Urinary bladder (tissue), 4 donors: ENCODE data around the gene MYH9. TPM values are rescaled to one million over a fixed set of nuclear protein-coding genes. Genes with fewer than 3 reads are reported as not detected.

Source experiments
- DNase-seq: peaks from one replicate; pipeline ENCODE4 v3.0.0-alpha.2; 2015; ENCODE audit errors: extremely low spot score
- H3K27ac ChIP-seq: one replicate; pipeline ENCODE4 v1.5.1; 2013; ENCODE audit warnings: low read depth, mild to moderate bottlenecking, moderate library complexity
- H3K36me3 ChIP-seq: one replicate; pipeline ENCODE4 v1.6.1; 2013; ENCODE audit warnings: mild to moderate bottlenecking, moderate library complexity; ENCODE audit not compliant: insufficient read depth
- H3K4me1 ChIP-seq: one replicate; pipeline ENCODE4 v1.6.1; 2013; ENCODE audit warnings: mild to moderate bottlenecking, moderate library complexity; ENCODE audit not compliant: insufficient read depth
- H3K4me3 ChIP-seq: one replicate; pipeline ENCODE4 v1.5.1; 2013; ENCODE audit warnings: low read depth, low read length
- WGBS: extraction: QIAGEN DNeasy Blood & Tissue Kit; methylation state at CpG from one replicate; pipeline ENCODE4 v1.1.7; 2013; 5-methylcytosine and 5-hydroxymethylcytosine counted together
- polyA plus RNA-seq: library from polyadenylated mRNA; stranded (reverse); fragments of 200-250 nt; gene quantifications from one replicate; pipeline ENCODE4 v1.2.3, GENCODE V29; 2013
- total RNA-seq: library from RNA; depleted of rRNA; stranded (reverse); fragments of >200 nt; gene quantifications from one replicate; pipeline ENCODE4 v1.2.3, GENCODE V29; 2014
- donor health status: healthy with polysubstance abuse.
- donor health status: healthy.

Gene MYH9
- total and polyA plus RNA-seq, 2 donors: 150 to 258 TPM

DNA sequence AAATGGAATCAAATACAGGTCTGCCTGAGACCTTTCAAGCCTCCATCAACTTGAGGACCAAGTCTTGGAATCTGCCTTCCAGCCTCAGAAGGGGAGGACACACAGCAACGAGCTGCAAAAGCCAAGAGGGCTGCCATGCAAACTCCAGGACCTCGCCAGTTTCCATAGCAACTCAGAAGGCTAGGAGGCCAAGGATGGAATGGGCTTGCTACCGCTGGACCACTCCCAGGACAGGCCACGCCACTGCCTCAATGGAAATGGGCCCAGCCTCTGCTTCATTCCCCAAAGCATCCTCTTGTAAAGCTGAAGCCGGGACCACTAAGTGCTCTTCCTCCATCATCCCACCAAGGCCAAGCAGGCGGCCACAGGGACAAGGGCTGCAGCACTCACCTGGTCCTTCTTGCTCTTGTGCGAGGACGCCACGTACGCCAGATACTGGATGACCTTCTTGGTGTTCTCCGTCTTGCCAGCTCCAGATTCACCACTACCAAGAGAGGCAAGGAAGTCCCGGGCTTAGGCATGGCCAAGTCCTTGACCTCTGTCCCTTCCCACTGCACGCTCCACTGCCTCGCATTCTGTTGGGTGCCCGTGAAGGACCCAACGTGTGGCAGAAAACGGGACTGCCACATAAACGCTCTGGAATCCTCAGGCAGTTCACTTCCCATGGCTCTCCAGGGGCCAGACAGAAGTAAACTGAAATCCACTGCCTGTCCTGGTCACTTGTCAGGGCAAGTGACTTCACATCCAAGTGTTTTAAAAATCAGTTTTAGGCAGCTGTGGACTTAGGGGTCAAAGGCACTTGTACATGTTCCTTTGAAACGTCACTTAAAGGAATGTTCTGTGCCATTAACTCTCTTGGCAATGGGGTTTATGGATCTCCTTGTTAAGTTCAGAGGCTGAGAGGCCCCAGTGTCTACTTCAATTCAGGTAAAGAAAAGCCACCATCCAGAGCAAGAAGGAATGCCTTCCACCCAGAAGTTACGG lies 61.3 kb downstream of the MYH9 start:
- no peak for DNase-seq
- H3K36me3 ChIP-seq: peaks cover 2% of the 10 kb centered on the region
- H3K4me3 ChIP-seq: no peak overlapping the region
- H3K4me1 ChIP-seq: peaks cover 7% of the 10 kb centered on the region
- 65% methylated on average over 20 of the region's 20 CpGs for WGBS
- H3K27ac ChIP-seq: peak overlapping the region; percentile 38

DNA sequence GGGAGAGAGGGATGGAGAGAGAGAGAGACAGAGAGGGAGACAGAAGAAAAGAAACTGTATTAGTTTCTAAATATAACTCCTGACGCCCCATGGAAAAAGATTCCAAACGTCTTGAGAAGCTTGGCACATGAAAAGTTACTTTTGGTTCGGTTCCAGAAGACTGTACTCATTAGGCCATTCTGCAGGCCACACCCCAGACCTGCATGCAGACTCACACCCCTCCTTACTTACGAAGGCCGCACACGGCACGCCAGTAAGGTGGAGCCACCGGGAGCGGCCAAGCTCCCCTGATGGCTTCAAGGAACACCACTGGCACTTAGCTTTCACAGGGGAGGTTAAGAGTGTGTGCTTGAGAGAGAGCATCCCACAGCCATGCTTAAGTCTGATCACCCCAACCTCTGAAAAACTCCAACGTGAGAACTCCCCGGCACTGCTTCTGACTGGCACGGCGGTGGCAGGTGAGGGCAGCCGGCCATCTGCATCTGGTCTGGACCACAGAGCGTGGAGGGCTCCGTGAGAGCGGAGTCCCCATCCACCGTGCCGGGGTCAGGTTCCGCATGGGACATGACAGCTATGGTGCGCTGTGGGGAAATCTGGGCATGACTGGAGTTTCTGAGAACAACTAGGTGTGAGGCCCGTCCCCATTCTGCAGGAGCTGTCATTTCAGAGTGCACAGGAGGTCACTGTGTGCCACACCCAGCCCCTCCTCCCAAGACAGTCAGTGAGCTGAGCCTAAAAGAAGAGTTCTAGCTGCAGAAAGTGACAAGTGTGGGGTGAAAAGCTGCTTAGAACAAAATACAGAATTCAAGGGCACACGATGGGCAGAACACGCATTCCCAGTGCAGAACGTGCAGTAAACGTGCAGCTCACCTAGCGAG lies 62.4 kb downstream of the MYH9 start:
- peaks cover 5% of the 10 kb centered on the region for H3K4me1 ChIP-seq
- H3K36me3 ChIP-seq: peaks cover 4% of the 10 kb centered on the region
- peak; percentile 71 for DNase-seq
- H3K27ac ChIP-seq: peak overlapping the region; percentile 80
- WGBS: 58% methylated on average over 27 of the region's 27 CpGs
- no peak overlapping the region for H3K4me3 ChIP-seq

DNA sequence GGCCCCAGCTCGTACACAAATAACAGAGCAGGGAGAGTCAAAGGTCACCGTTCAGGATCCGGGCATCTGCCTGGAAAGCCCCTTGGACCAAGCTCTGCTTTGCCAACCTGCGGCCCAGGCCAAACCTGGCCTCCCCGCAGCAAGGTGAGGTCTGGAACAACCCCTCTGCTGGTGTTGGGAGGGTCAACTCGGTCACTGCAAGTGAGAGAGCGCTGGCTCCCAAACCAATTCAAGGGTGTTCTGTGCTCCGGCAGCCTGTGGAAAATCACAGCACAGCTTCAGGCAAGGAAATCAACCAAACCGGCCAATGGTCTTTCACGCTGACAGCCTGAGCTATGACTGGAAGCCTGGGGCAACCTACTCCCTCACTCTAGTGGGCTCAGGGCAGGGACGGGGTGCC lies 63.4 kb downstream of the MYH9 start:
- DNase-seq: no peak
- Histone ChIP-seq H3K36me3 (peaks cover 7% of the 10 kb centered on the region), H3K4me3 (no peak overlapping the region), H3K4me1 (peaks cover 3% of the 10 kb centered on the region), H3K27ac (peak overlapping the region; percentile 80)
- 55% methylated on average over 11 of the region's 11 CpGs for WGBS

DNA sequence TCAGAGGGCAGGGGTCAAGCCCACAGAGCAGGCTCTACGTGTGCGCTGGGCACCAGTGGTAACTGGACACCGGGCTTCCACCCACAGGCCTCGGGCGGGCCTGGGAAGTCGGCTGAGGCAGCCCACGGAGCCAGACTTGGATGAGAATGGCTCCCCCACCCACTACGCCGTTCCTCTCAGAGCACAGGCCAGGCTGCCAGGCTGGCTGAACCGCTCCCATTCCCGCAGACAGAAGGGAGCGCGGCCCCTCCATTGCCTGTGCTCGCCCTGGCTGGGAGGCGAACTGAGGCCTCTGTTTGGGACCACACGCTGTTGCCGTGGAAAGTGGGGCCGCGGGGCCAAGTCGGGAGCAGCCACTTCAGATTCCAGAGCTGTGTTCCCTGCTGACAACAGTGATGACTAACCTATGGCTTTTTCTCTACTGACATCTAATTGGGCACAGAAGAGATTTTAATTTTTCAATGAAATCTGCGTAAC lies 63.9 kb downstream of the MYH9 start:
- DNase-seq: no peak
- Histone ChIP-seq H3K4me3 (no peak overlapping the region), H3K4me1 (peaks cover 3% of the 10 kb centered on the region), H3K27ac (peak overlapping the region; percentile 76), H3K36me3 (peaks cover 8% of the 10 kb centered on the region)
- WGBS: 38% methylated on average over 21 of the region's 21 CpGs

DNA sequence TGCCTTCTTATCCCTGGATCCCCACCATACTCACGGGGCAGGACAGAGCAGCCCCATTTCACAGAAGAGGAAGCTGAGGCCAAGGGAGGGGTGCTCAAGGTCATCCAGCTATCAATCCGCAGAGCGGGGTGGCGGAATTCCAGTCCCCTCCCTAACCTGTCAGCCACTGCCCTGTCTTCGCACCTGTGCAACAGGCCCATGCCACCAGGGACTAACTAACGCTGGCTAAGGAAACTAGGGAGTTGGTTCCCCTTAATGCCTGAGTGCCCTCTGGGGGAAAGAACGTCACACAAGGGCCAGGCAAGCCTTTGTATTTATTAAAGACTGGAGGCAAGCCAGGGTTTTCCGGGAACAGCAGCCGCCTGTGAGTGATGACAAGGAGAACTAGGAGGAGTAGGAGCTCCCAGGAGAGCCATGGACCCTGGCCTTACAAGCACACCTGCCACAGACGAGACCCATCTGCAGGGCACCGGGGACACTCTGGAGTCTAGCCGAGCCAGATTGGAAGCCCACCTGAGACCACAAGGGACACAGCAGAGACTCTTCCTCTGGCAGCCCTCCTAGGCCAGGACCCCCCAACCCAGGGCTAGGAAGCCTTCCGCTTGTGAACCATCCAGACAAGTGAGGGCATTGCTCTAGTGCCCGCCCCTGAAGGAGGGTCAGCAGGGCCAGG lies 64.4 kb downstream of the MYH9 start:
- DNase-seq: no peak
- WGBS: 40% methylated on average over 14 of the region's 14 CpGs
- Histone ChIP-seq H3K27ac (peak overlapping the region; percentile 76), H3K4me1 (peaks cover 3% of the 10 kb centered on the region), H3K36me3 (peaks cover 8% of the 10 kb centered on the region), H3K4me3 (no peak overlapping the region)

DNA sequence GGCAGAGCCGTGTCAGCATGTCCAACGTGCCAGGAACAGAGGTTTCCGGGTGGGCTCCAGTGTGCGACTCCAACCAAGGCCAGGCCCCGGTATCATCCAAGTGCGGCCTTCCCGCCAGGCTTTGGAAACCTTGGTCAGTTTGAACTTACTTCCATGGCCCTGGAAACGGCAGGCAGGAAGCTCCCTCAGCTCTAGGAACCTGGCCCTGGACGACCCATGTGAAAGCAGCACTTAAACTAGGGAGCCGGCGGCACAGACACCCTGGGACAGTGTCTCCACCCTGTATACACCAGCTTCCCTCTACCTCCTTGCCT lies 65.2 kb downstream of the MYH9 start:
- Histone ChIP-seq H3K27ac (peak overlapping the region; percentile 27), H3K36me3 (peaks cover 8% of the 10 kb centered on the region), H3K4me1 (no peaks in the 10 kb centered on the region), H3K4me3 (no peak overlapping the region)
- DNase-seq: no peak
- 81% methylated on average over 11 of the region's 11 CpGs for WGBS

DNA sequence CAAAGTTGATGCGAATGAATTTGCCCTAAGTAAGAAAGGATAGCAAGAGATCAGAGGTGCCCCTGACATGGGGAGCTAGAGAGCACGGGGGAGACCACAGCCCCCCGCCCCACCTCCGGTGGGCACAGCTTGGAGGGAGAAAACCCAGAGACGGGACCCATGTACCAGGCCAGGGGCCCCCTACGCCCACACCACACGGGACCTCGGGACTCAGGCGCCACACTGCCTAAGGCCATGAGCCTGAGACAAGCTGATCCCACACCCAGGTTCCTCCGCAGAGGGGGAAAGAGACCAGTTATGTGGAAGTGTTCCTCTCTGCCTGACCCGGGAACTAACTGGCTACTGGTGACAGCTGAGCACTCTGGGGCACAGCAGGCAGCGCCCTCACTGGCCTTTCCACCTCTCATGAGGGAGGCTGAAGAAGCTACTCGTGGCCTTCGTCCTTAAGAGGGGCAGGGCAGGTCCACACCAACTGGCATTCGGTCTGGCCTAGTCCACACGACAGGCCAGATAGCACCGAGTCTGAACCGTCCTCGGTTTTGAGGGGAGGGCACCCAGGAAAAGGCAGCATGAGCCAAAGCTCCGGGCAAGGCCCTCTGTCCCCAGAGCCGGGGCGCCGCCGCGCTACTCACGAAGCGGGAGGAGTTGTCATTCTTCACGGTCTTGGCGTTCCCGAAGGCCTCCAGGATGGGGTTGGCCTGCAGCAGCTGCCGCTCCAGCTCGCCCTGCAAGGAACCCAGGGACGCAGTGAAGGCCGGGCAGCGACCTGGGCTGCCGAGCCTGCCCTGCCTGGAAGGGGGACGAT lies 65.8 kb downstream of the MYH9 start:
- H3K36me3 ChIP-seq: peaks cover 9% of the 10 kb centered on the region

DNA sequence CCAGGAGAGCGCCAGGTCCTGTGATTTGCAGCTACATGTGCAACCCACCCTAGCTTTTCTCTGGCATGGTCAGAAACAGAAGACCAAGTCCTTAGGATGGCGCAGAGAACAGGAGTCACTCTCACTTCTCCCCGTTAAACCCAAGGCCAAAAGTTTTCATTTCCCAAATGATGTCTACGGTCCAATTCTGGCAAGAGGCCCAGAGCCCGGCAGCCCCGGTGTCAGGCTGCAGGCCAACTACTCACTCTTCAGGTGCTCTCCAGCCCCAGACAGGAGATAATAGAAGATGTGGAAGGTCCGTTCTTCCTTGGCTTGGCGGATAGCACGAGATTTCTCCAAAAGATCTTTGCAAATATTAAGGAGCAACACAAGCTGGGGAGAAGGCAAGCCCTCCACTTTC lies 67.2 kb downstream of the MYH9 start:
- DNase-seq: no peak
- WGBS: 54% methylated on average over 9 of the region's 9 CpGs
- Histone ChIP-seq H3K36me3 (peaks cover 10% of the 10 kb centered on the region), H3K4me3 (no peak overlapping the region), H3K4me1 (no peaks in the 10 kb centered on the region), H3K27ac (peak overlapping the region; percentile 27)

More for the DNA sequence above, 65.8 kb downstream of the MYH9 start:
- H3K4me1 ChIP-seq: no peaks in the 10 kb centered on the region
- no peak for DNase-seq
- H3K4me3 ChIP-seq: no peak overlapping the region
- no peak overlapping the region for H3K27ac ChIP-seq
- 88% methylated on average over 37 of the region's 37 CpGs for WGBS

DNA sequence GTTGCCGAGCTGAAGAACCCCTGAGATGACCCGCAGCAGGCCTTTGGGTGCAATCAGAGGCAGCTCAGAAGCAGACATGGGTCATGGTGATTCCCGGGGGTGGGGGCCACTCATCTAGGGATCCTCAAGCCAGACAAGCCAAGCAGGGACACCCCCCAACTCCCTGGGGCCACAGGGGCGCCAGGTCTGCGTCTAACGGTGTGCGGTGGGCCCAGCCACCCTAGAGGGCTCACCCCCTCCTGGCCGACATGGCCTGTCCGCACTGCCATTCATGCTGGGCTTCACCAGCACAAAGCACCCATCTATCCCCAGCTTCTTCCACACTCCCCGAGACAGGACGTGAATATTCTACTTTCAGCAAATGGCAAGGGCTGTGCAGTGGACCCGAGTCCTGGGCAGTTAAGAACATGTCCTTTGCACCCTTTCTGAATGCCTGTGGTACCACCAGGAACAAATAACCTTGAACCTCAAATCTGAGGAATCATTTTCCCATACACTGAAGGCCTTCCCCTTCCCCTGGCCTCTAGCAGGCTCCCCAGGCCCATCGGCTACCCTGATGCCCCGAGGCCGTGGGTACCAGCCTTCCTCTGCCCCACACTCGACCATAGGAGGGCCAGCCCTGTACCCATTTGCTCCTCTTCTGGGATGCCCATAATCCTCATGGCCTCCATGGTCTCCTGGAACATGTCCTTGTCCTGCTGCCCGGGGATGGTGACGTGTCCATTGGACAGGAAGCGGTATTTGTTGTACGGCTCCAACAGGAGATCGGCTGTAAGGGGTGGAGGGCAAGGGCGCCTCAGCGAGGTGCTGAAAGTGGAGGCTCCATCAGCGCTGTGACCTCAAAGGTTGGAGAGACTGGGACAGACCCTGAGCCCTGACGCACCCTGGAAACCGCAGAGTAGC lies 67.9 kb downstream of the MYH9 start:
- H3K4me3 ChIP-seq: no peak overlapping the region
- 80% methylated on average over 26 of the region's 26 CpGs for WGBS
- H3K36me3 ChIP-seq: peaks cover 10% of the 10 kb centered on the region
- DNase-seq: no peak
- no peak overlapping the region for H3K27ac ChIP-seq
- H3K4me1 ChIP-seq: no peaks in the 10 kb centered on the region

DNA sequence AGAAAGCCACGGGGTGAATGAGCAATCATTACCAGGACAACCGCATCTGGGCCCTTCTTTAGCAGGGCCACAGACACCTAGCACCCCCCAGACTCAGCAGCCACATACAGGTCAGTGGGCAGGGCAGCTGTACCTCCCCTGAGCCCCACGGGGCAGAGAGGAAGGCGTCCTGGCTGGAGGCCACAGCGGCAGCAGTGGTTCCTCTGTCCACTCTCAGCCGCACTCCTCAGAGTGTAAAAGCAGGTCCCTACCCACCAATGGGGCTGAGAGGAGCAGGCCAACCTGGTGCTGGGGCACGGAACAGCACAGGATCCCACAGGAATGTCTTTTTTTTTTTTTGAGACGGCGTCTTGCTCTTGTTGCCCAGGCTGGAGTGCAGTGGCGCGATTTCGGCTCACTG lies 69.3 kb downstream of the MYH9 start:
- no peak overlapping the region for H3K27ac ChIP-seq
- peaks cover 10% of the 10 kb centered on the region for H3K36me3 ChIP-seq
- DNase-seq: no peak
- 82% methylated on average over 12 of the region's 12 CpGs for WGBS
- H3K4me3 ChIP-seq: no peak overlapping the region
- no peaks in the 10 kb centered on the region for H3K4me1 ChIP-seq

DNA sequence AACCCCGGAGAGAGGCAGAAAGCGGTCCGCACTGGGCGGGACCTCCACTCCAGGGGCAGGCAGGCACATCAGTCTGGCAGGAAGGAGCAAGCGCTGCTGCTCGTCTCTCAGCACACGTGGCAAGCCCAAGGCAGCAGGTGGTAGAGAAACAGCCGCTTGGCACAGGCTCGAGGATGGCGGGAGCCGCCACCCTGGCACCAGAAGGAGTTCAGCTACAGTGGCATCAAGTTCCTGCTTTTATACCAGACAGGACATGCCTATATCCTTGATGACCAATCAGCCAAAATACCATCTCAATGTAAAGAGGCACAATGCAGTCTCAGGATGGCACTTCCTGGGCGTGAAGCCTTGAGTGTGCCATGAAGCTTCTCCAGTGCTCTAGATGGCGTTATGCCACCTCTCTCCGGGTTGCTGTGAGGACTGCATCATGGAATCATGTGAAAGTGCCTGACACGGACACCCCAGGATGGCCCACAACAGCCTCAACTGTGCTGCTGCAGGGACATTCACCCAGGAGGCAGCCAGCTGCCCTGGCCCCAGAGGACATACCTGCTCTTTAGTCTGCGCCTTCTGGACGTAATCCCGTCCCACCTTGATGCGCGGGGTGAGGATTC lies 70.0 kb downstream of the MYH9 start:
- Histone ChIP-seq H3K27ac (no peak overlapping the region), H3K4me3 (no peak overlapping the region), H3K4me1 (no peaks in the 10 kb centered on the region), H3K36me3 (peaks cover 10% of the 10 kb centered on the region)
- WGBS: 81% methylated on average over 20 of the region's 20 CpGs
- DNase-seq: no peak

DNA sequence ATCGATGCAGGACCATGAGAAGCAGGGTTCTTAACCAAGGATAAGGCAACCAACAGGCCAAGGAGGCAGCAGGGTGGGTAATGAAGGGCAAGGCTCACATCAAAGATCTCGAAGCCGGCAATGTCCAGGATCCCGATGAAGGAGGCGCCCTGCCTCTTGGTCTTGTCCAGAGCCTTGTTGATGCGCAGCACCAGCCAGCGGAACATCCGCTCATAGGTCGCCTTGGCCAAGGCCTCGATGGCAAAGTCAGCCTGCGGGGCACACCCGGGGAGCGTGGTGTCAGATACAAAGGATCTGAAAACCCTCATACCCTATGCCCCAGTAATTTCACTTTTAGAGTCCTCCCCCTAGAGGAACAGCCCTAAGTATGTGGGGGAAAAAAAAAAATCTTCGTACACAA lies 71.3 kb downstream of the MYH9 start:
- DNase-seq: no peak
- 92% methylated on average over 14 of the region's 14 CpGs for WGBS
- Histone ChIP-seq H3K4me3 (no peak overlapping the region), H3K36me3 (peaks cover 16% of the 10 kb centered on the region), H3K27ac (no peak overlapping the region), H3K4me1 (no peaks in the 10 kb centered on the region)
